Left ventricle myocardium inferior (tissue), 1 donor: Measurements from ENCODE around the gene ZNF385D. TPM values are rescaled to one million over a fixed set of nuclear protein-coding genes. Genes with fewer than 3 reads are reported as not detected.

Source experiments
- DNase-seq: peaks from one replicate; pipeline ENCODE4 v3.0.0-alpha.2; 2020
- H3K27ac ChIP-seq: fragments of 200-600 bp; replicated peaks from 2 replicates; pipeline ENCODE4 v1.8.0; 2021
- H3K27me3 ChIP-seq: fragments of 200-600 bp; 2 replicates; pipeline ENCODE4 v1.8.0; 2021; ENCODE audit warnings: low read depth
- H3K36me3 ChIP-seq: fragments of 200-600 bp; 2 replicates; pipeline ENCODE4 v1.8.0; 2021
- H3K4me1 ChIP-seq: fragments of 200-600 bp; 2 replicates; pipeline ENCODE4 v1.8.0; 2021
- H3K4me3 ChIP-seq: fragments of 200-600 bp; 2 replicates; pipeline ENCODE4 v1.8.0; 2021; ENCODE audit warnings: mild to moderate bottlenecking, moderate library complexity
- H3K9me3 ChIP-seq: fragments of 200-600 bp; replicated peaks from 2 replicates; pipeline ENCODE4 v1.8.0; 2021
- CTCF ChIP-seq: fragments of 200-600 bp; IDR thresholded peaks from 2 replicates; pipeline ENCODE4 v1.8.0; 2021; ENCODE audit warnings: antibody characterized with exemption, mild to moderate bottlenecking, borderline replicate concordance
- intact Hi-C: fragments of 100-400 bp; cut with micrococcal nuclease; formaldehyde crosslinking; loops from one replicate; pipeline ENCODE4 v1.11.0; 2022
- total RNA-seq: library from RNA; stranded (reverse); fragmentation: NEBNext Ultra II Directional; extraction: Animal tissue kit (Norgen Biotek cat#: 25700); gene quantifications from one replicate; pipeline ENCODE4 v1.2.1, GENCODE V29; 2021
- donor health status: DM: no; HTN: yes; CAD: no; lungs with severe emphysema.

ZNF385D gene
- total RNA-seq, 1 donor from 2014 or later, result 2.3 TPM

DNA sequence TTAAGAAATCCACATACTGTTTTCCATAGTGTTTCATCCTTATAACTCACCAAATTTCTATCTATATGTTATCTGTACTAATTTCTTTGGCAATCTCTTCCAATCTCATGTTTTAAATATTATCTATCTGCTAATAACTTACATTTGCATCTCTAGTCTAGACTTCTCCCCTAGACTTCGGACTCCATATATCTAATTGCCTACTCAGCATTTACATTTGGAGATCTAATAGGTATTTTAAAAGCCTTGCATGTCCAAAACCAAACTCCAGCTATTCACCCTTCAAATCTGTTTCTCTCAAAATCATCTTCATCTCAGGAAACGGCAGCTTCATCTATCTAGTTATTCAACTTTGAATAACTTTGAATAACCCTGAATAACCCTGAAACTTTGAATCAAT, 35.3 kb downstream of the ZNF385D start:
- no peak for TF ChIP-seq CTCF
- H3K4me1 ChIP-seq, result no peaks in the 10 kb centered on the region
- no peak overlapping the region for H3K27ac ChIP-seq
- no peaks in the 10 kb centered on the region for H3K36me3 ChIP-seq
- no peaks in the 10 kb centered on the region for H3K27me3 ChIP-seq
- intact Hi-C loops, result no loop called here
- DNase-seq, result no peak
- no peak overlapping the region for H3K4me3 ChIP-seq
- H3K9me3 ChIP-seq, result peaks cover 5% of the 10 kb centered on the region

DNA sequence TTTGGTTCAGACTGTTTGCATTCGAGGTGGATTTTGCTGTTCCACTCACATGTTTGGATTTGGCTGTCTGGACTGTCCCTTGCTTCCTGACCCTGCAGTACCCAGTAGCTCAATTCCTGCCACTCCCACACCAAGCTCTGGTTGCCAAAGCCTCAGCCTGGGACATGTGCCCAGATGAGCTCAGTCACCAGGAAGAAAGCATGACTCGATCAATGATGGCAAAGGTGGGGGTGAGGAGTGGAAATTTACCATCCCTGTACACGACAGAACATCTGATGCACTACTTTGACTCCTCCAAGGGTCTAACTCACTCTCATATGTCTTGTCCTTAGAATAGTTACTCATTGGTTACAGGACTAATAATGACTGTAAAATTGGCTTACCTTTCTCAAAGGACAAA, 45.2 kb downstream of the ZNF385D start:
- H3K27ac ChIP-seq, result no peak overlapping the region
- peak; percentile 54 for DNase-seq
- peaks cover 11% of the 10 kb centered on the region for H3K9me3 ChIP-seq
- H3K4me3 ChIP-seq, result no peak overlapping the region
- no peak for TF ChIP-seq CTCF
- H3K36me3 ChIP-seq, result no peaks in the 10 kb centered on the region
- H3K4me1 ChIP-seq, result peaks cover 8% of the 10 kb centered on the region
- no peaks in the 10 kb centered on the region for H3K27me3 ChIP-seq
- intact Hi-C loops, result no loop called here

DNA sequence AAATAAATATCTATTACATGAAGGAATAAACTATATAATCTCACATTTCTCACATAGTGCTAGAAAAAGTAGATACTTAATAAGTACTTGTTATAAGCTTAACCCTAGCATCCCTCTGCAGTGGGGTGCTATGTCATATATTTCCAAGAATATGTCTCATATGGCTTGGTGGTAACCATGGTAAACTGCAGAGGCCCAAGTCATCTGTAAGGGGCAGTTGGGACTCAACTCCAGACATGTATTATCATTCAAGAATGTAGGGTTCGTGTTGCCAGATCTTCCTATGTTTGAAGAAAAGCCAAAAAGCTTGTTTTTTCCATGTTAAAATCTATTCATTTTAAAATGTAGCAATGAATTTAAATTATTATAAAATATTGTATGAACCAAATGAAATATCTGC, 46.2 kb downstream of the ZNF385D start:
- no peaks in the 10 kb centered on the region for H3K36me3 ChIP-seq
- intact Hi-C loops, result no loop called here
- H3K4me1 ChIP-seq, result peaks cover 8% of the 10 kb centered on the region
- no peak for TF ChIP-seq CTCF
- H3K27me3 ChIP-seq, result no peaks in the 10 kb centered on the region
- H3K4me3 ChIP-seq, result no peak overlapping the region
- DNase-seq, result no peak
- H3K9me3 ChIP-seq, result peaks cover 11% of the 10 kb centered on the region
- H3K27ac ChIP-seq, result no peak overlapping the region

GRCh38 chr3:21703291-21703690, 47.7 kb downstream of the ZNF385D start:
- H3K27me3 ChIP-seq, result no peaks in the 10 kb centered on the region
- DNase-seq, result no peak
- peaks cover 8% of the 10 kb centered on the region for H3K4me1 ChIP-seq
- H3K4me3 ChIP-seq, result no peak overlapping the region
- no peak for TF ChIP-seq CTCF
- peaks cover 11% of the 10 kb centered on the region for H3K9me3 ChIP-seq
- no peak overlapping the region for H3K27ac ChIP-seq
- no peaks in the 10 kb centered on the region for H3K36me3 ChIP-seq
- intact Hi-C loops, result no loop called here

DNA sequence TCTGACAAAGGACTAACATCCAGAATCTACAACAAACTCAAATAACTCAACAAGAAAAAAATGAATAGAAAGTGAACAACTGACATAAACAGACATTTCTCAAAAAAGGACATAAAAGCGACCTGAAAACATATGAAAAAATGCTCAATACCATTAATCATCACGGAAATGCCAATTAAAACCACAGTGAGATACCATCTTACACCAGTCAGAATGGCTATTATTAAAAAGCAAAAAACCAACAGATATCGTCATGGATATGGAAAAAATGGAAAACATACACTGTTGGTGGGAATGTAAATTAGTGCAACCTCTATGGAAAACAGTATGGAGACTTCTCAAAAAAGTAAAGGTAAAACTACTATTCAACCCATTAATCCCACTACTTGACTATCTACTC, 53.3 kb downstream of the ZNF385D start:
- Histone ChIP-seq H3K4me3 (no peak overlapping the region), H3K36me3 (no peaks in the 10 kb centered on the region), H3K27ac (no peak overlapping the region), H3K4me1 (no peaks in the 10 kb centered on the region), H3K9me3 (peaks cover under 1% of the 10 kb centered on the region), H3K27me3 (no peaks in the 10 kb centered on the region)
- intact Hi-C loops, result no loop called here
- DNase-seq, result no peak
- TF ChIP-seq CTCF, result no peak

GRCh38 chr3:21694506-21694905, 56.5 kb downstream of the ZNF385D start:
- Histone ChIP-seq H3K9me3 (no peaks in the 10 kb centered on the region), H3K4me1 (no peaks in the 10 kb centered on the region), H3K27me3 (no peaks in the 10 kb centered on the region), H3K4me3 (no peak overlapping the region), H3K27ac (no peak overlapping the region), H3K36me3 (no peaks in the 10 kb centered on the region)
- no peak for TF ChIP-seq CTCF
- intact Hi-C loops, result no loop called here
- DNase-seq, result no peak
